A673 (cell line): ENCODE data around the gene FCRLB.

Experiments
- EZH2 ChIP-seq: fragments of 200-600 bp; sonication (generic); IDR thresholded peaks from 2 replicates; pipeline ENCODE4 v1.6.1; 2017; ENCODE audit warnings: borderline replicate concordance, low read depth, mild to moderate bottlenecking, mixed read lengths, antibody characterized with exemption, low read length; ENCODE audit not compliant: poor library complexity, severe bottlenecking
- TF ChIP-seq, protein P1 (sequence below): fragments of 300-800, 200-600 bp; sonication (generic); conservative IDR thresholded peaks from 2 replicates; pipeline ENCODE4 v1.5.1; 2017; ENCODE audit warnings: low read depth, mild to moderate bottlenecking, antibody characterized with exemption, low read length, moderate library complexity, mixed read lengths

GRCh38 chr1:161725908-161726472 is 4.6 kb downstream of the FCRLB start:
- no peak for TF ChIP-seq EZH2
- TF ChIP-seq, protein P1, sequence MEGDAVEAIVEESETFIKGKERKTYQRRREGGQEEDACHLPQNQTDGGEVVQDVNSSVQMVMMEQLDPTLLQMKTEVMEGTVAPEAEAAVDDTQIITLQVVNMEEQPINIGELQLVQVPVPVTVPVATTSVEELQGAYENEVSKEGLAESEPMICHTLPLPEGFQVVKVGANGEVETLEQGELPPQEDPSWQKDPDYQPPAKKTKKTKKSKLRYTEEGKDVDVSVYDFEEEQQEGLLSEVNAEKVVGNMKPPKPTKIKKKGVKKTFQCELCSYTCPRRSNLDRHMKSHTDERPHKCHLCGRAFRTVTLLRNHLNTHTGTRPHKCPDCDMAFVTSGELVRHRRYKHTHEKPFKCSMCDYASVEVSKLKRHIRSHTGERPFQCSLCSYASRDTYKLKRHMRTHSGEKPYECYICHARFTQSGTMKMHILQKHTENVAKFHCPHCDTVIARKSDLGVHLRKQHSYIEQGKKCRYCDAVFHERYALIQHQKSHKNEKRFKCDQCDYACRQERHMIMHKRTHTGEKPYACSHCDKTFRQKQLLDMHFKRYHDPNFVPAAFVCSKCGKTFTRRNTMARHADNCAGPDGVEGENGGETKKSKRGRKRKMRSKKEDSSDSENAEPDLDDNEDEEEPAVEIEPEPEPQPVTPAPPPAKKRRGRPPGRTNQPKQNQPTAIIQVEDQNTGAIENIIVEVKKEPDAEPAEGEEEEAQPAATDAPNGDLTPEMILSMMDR: peak; percentile 33; the same call in 1 of the 2 replicates
